Glutamatergic neuron (in vitro differentiated cells): Measurements from ENCODE around the gene WDR41. TPM values are rescaled to one million over a fixed set of nuclear protein-coding genes. Genes with fewer than 3 reads are reported as not detected.

Experiments
- DNase-seq: peaks from one replicate; pipeline ENCODE4 v3.0.0; 2022
- H3K27ac Mint-ChIP-seq: one replicate; pipeline ENCODE4 v1.8.0; 2020; ENCODE audit warnings: mild to moderate bottlenecking, mixed read lengths, inconsistent platforms; ENCODE audit not compliant: unreplicated experiment
- H3K27me3 Mint-ChIP-seq: one replicate; pipeline ENCODE4 v1.8.0; 2020; ENCODE audit warnings: mild to moderate bottlenecking, moderate library complexity, mixed read lengths, inconsistent platforms; ENCODE audit not compliant: unreplicated experiment
- H3K36me3 Mint-ChIP-seq: one replicate; pipeline ENCODE4 v1.8.0; 2020; ENCODE audit warnings: mild to moderate bottlenecking, mixed read lengths, inconsistent platforms; ENCODE audit not compliant: unreplicated experiment
- H3K4me1 Mint-ChIP-seq: one replicate; pipeline ENCODE4 v1.8.0; 2020; ENCODE audit warnings: mild to moderate bottlenecking, low read depth, mixed read lengths, inconsistent platforms; ENCODE audit not compliant: unreplicated experiment
- H3K4me3 Mint-ChIP-seq: one replicate; pipeline ENCODE4 v1.8.0; 2020; ENCODE audit warnings: mild to moderate bottlenecking, mixed read lengths, inconsistent platforms; ENCODE audit not compliant: unreplicated experiment
- H3K9me3 Mint-ChIP-seq: one replicate; pipeline ENCODE4 v1.8.0; 2020; ENCODE audit warnings: mild to moderate bottlenecking, moderate library complexity, mixed read lengths, inconsistent platforms; ENCODE audit not compliant: unreplicated experiment
- CTCF ChIP-seq: fragments of 200-600 bp; sonication (generic); IDR thresholded peaks from one replicate; pipeline ENCODE4 v1.5.0; 2021; ENCODE audit not compliant: partially characterized antibody, unreplicated experiment
- total RNA-seq: library from RNA; stranded (reverse); fragmentation: NEBNext Ultra II Directional; extraction: Animal tissue kit (Norgen Biotek cat#: 25700); gene quantifications from one replicate; pipeline ENCODE4 v1.2.1, GENCODE V29; 2021; ENCODE audit not compliant: unreplicated experiment

Gene WDR41
- total RNA-seq, 1 donor from 2014 or later, result 49.3 TPM

DNA sequence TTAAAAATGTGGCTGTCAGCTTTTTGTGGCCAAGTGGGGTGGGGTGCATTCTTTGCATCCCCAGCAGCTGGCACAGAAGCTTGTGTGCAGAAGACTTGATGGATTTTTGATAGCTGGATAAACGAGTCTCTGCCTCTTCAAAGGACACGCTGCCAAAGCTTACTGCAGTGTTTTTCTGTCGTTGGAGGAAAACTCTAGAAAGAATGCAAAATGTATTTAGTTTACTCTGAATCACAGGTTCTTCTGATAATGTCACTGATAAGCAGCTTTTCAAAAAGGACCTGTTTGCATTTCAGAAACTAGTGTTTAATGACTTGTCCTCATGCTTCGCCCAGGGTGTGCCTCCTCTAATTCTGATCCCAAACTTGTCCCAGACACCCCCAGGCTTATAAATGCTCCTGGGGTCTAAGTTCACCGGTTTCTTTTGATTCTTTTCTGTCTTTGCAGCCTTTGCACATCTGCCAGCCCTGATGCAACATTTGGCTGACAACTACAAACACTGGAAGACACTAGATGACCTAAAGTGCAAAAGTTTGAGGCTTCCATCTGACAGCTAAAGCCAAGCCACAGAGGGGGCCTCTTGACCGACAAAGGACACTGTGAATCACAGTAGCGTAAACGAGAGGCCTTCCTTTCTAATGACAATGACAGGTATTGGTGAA is 66.0 kb downstream of the WDR41 start:
- Mint-ChIP-seq H3K27ac (no peak overlapping the region), H3K4me1 (peaks cover 10% of the 10 kb centered on the region), H3K36me3 (no peaks in the 10 kb centered on the region), H3K27me3 (no peaks in the 10 kb centered on the region), H3K9me3 (peaks cover 3% of the 10 kb centered on the region), H3K4me3 (no peak overlapping the region)
- DNase-seq, result no peak
- no peak for TF ChIP-seq CTCF

DNA sequence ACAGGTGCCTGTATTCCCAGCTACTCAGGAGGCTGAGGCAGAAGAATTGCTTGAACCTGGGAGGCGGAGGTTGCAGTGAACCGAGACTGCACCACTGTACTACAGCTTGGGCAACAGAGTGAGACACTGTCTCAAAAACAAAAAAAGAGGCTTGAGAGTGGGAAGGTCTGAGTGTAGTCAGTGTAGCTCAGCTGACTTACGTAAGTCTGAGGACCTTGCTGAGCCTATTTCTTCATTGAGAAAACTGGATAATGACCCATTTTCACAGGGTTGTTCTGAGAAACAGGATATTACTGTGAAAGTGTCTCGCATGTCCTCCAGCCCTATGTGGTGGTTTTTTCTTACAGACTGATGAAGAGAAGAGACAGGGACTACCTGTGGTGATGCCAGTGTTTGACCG is 66.7 kb downstream of the WDR41 start:
- no peak overlapping the region for H3K27ac Mint-ChIP-seq
- DNase-seq, result no peak

DNA sequence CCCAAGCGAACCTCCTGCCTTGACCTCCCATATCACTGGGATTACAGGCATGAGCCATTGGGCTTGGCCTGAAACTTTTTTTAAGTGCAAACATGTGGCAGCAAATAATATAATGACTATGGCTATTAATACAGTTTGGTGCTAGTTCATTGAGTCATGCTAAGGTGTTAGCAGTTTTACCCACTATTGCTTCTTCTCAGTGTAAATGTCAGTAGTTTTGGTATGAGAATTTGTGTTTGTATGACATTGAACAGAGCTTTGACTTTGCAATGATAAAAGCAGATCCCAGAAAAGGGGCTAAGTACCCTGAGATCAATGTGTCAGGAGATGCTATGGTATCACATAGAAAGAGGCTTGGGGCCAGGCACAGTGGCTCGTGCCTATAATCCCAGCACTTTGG is 67.2 kb downstream of the WDR41 start:
- no peaks in the 10 kb centered on the region for H3K27me3 Mint-ChIP-seq
- H3K4me1 Mint-ChIP-seq, result peaks cover 10% of the 10 kb centered on the region
- no peak for DNase-seq
- H3K9me3 Mint-ChIP-seq, result peaks cover 3% of the 10 kb centered on the region
- no peak for TF ChIP-seq CTCF
- no peak overlapping the region for H3K27ac Mint-ChIP-seq
- H3K4me3 Mint-ChIP-seq, result no peak overlapping the region
- H3K36me3 Mint-ChIP-seq, result no peaks in the 10 kb centered on the region

More for the DNA sequence above, 66.7 kb downstream of the WDR41 start:
- Mint-ChIP-seq H3K36me3 (no peaks in the 10 kb centered on the region), H3K4me3 (no peak overlapping the region), H3K4me1 (peaks cover 10% of the 10 kb centered on the region), H3K9me3 (peaks cover 3% of the 10 kb centered on the region), H3K27me3 (no peaks in the 10 kb centered on the region)
- no peak for TF ChIP-seq CTCF

DNA sequence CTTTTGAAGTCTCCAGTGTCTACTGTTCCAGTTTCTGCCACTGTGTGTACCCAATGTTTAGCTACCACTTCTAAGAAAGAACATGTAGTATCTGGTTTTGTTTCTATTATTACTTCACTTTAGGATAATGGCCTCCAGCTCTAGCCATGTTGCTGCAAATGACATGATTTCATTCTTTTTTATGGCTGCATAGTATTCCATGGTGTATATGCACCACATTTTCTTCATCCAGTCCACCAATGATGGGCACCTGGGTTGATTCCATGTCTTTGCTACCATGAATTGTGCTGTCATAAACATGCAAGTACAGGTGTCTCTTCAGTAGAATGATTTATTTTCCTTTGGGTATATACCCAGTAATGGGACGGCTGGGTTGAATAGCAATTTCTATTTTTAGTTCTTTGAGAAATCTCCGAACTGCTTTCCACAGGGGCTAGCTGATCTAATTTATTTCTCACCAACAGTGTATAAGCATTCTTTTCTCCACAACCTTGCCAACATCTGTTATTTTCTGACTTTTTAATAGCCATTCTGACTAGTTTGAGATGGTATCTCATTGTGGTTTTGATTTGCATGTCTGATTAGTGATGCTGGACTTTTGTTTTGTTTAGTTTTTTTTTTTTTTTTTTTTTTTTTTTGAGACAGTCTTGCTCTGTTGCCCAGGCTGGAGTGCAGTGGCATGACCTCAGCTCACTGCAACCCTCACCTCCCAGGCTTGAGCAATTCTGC is 68.9 kb downstream of the WDR41 start:
- TF ChIP-seq CTCF, result no peak
- H3K4me3 Mint-ChIP-seq, result no peak overlapping the region
- no peaks in the 10 kb centered on the region for H3K36me3 Mint-ChIP-seq
- peaks cover 3% of the 10 kb centered on the region for H3K9me3 Mint-ChIP-seq
- no peaks in the 10 kb centered on the region for H3K27me3 Mint-ChIP-seq
- H3K4me1 Mint-ChIP-seq, result peaks cover 10% of the 10 kb centered on the region
- no peak overlapping the region for H3K27ac Mint-ChIP-seq
- DNase-seq, result no peak

DNA sequence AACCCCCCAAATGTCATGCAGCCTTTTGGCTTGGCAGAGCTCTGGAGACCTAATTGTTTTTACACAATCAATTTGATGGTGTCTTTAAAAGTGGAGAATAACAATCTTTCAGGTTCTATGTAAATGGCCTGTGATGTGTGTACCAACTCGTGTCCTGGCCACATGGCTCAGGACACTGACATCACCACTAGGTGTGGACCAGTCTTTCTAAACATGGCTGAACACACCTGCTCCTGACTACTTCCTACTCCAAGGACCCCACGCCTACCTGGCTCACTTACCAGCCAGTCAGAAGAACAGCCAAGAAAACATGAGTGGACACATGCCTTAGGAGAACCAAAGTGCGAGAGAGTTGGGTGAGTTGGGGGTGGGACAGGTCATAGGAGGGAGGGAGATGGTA is 71.2 kb downstream of the WDR41 start:
- H3K4me1 Mint-ChIP-seq, result peaks cover 16% of the 10 kb centered on the region
- no peak for DNase-seq
- H3K9me3 Mint-ChIP-seq, result peaks cover 3% of the 10 kb centered on the region
- no peak overlapping the region for H3K4me3 Mint-ChIP-seq
- no peak for TF ChIP-seq CTCF
- H3K27me3 Mint-ChIP-seq, result no peaks in the 10 kb centered on the region
- H3K27ac Mint-ChIP-seq, result no peak overlapping the region
- no peaks in the 10 kb centered on the region for H3K36me3 Mint-ChIP-seq
